ENCODE results near the gene SPATA2L.
"Not testable (repeated sequence)": the region's sequence is repeated elsewhere in the genome, so short reads cannot be mapped to it uniquely, and the experiment has no call there.

Gene SPATA2L

GRCh38 chr16:89690392-89690901, 11.1 kb downstream of the SPATA2L start:
- no peak for DNase-seq (ENCODE audit: low spot score)

DNA sequence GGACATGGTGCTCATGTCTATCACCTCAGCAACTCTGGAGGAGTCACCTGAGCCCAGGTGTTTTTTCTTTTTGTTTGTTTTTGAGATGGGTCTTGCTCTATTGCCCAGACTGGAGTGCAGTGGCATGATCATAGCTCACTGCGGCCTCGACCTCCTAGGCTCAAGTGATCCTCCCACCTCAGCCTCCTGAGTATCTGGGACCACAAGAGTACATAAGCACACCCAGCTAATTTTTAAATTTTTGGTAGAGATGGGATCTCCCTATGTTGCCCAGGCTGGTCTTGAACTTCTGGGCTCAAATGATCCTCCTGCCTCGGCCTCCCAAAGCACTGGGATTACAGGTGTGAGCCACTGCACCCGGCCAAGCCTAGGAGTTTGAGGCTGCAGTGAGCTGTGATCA, 11.9 kb downstream of the SPATA2L start:
- DNase-seq (ENCODE audit: low spot score): not testable (repeated sequence)

GRCh38 chr16:89689142-89689541, 12.4 kb downstream of the SPATA2L start:
- no peak for DNase-seq (ENCODE audit: low spot score)

- no peak for DNase-seq (ENCODE audit: low spot score)
These were observed 13.1 kb downstream of the SPATA2L start for GRCh38 chr16:89688395-89688794.

DNA sequence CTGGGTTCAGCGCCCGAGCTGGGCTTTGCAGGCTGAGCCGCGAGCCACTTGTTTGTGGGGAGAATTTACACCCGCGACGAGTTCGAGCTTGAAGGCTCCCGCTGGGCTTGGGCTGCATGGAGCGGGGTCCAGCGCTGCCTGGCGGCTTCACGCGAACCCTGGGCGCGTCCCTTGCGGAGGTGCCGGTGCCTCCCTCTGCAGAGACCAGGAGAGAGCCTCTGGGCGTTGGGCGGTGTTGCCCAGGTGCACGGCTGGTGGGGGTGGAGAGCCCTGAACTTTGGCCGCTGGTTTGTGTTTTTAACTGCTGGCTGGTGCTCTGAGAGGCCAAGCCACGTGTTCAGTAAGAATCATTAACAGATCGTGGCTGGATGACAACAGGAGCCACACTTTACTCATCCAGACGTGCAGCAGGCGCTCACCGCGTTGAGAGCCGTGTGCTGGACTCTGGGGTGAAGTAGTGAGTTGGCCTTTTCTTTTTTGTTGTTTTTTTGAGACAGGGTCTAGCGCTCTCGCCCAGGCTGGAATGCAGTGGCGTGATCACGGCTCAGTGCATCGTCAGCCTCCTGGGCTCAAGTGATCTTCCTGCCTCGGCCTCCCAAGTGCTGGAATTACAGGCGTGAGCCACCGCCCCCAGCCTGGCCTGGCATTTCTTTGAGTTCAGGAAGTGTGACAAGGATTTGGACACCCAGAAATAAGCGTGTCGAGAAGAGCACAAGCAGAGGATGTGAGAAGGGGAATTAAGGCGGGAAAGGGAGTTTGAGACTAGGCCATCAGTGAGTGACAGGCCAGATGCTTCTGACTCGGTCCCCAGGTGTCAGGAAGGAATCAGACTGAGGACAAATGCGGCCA, 14.2 kb downstream of the SPATA2L start:
- peak; percentile 78 for DNase-seq (ENCODE audit: low spot score)

DNA sequence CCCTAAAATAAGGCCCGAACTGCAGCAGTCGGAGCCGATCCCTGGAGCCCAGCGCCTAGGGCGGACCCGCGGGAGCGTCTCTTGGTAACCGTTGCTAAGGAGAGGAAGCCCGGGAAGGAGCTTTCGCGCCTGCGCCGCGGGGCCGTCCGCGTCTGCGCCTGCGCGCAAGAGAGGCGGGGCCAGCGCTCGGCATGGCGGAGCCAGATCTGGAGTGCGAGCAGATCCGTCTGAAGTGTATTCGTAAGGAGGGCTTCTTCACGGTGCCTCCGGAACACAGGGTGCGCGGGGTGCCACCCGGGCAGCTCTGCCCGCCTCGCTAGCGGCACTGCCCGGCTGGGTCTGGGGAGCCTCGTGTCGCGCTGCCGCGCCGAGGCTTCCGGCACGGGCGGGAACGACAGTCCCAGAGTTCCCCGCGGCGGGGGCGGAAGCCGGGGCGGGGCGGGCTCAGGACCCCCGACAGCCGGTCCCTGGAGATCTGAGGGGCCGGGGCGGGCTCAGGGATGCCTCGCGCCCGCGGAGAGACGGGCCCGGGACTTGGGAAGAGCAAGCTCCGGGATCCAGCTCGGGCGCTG, 14.9 kb downstream of the SPATA2L start, which contains the start of gene CDK10:
Gene CDK10, plus strand, starts transcription at position 170 of the 572 bp plus-strand sequence. Its CDS starts 22 bp downstream, at position 192.
- DNase-seq (ENCODE audit: low spot score): peak; percentile 93

DNA sequence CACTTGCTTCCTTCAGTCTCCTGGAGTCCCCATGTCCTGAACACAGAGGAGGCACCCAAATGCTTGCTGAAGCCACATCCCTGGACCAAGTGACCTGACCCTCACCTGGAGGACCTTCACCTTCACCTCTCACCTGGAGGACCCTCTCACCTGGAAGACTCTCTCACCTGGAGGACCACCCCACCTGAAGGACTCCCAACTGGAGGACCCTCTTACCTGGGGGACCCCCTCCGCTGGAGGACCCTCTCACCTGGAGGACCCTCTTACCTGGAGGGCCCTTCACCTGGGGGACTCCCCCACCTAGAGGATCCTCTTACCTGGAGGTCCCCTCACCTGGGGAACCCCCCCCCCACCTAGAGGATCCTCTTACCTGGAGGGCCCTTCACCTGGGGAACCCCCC, 15.6 kb downstream of the SPATA2L start:
- DNase-seq (ENCODE audit: low spot score): no peak

- DNase-seq (ENCODE audit: low spot score): no peak
These were observed 23.2 kb downstream of the SPATA2L start for GRCh38 chr16:89678258-89678657.

- no peak for DNase-seq (ENCODE audit: low spot score)
These were observed 29.1 kb downstream of the SPATA2L start for GRCh38 chr16:89672177-89672941.

GRCh38 chr16:89671565-89671964, 29.9 kb downstream of the SPATA2L start:
- DNase-seq (ENCODE audit: low spot score): not testable (repeated sequence)

- DNase-seq (ENCODE audit: low spot score): no peak
These were observed 30.7 kb downstream of the SPATA2L start for GRCh38 chr16:89670496-89671431.

GRCh38 chr16:89669755-89670154, 31.8 kb downstream of the SPATA2L start:
- no peak for DNase-seq (ENCODE audit: low spot score)

DNA sequence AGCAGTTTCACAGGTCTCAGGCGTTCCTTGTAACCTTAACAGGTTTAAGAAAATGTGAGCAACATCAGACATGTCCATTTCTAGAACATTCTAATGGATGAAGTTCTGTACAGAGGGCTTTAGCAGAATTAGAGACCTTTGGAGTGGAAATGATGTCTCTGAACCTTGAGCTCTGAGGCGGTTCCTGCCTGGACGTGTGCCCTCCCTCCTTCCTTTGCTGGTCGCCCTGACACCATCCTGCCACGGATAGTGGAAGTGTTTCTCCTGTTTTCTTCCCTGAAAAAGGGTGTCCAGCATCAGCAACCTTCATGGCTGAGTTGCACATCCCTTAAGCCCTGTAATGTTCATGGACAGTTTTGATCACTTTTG, 32.7 kb downstream of the SPATA2L start:
- DNase-seq (ENCODE audit: low spot score): no peak

GRCh38 chr16:89667633-89668032, 33.9 kb downstream of the SPATA2L start:
- DNase-seq (ENCODE audit: low spot score): no peak

DNA sequence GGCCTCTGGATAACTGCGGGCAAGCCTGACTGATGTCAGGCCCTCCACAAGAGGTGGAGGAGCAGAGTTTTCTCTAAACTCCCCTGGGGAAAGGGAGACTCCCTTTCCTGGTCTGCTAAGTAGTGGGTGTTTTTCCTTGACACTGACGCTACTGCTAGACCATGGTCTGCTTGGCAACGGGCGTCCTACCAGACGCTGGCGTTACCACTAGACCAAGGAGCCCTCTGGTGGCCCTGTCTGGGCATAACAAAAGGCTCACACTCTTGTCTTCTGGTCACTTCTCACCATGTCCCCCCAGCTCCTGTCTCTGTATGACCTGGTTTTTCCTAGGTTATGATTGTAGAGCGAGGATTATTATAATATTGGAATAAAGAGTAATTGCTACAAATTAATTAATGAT, 34.5 kb downstream of the SPATA2L start:
- not testable (repeated sequence) for DNase-seq (ENCODE audit: low spot score)

DNA sequence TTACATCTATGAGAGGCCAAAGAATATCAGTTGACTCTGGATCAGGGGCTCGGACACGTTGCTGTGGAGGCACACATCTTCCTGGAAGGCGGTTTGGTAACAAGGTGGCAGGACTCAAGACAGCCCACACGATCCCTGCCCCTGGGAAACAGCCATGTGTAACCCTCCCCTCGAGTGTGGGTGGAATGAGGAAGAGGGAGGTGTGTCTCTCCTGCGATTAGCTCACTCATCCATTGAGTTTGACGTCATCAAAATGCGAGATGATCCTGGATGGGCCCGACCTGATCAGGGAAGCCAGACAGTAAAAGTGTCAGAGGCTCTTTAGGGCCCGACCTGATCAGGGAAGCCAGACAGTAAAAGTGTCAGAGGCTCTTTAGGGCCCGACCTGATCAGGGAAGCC, 37.3 kb downstream of the SPATA2L start:
- DNase-seq (ENCODE audit: low spot score): not testable (repeated sequence)

GRCh38 chr16:89661215-89661614, 40.3 kb downstream of the SPATA2L start:
- no peak for DNase-seq (ENCODE audit: low spot score)

- no peak for DNase-seq (ENCODE audit: low spot score)
These were observed 41.4 kb downstream of the SPATA2L start for GRCh38 chr16:89660146-89660545.

- no peak for DNase-seq (ENCODE audit: low spot score)
These were observed 43.2 kb downstream of the SPATA2L start for GRCh38 chr16:89658221-89658879.

GRCh38 chr16:89657442-89658220, 43.9 kb downstream of the SPATA2L start, which contains the start of the genes CHMP1A and SPATA33:
Gene CHMP1A, minus strand, starts transcription at chr16:89657708. Its CDS starts 120 bp downstream, at chr16:89657588.
Gene SPATA33, plus strand, starts transcription at chr16:89657836. Its CDS starts 76 bp downstream, at chr16:89657912.
- DNase-seq (ENCODE audit: low spot score): peak; percentile 91

Data from LoVo (cell line).